Measurements from ENCODE around the gene EPS8L1. TPM values are rescaled to one million over a fixed set of nuclear protein-coding genes. Genes with fewer than 3 reads are reported as not detected.

Gene EPS8L1
- total RNA-seq, 1 donor from 2014 or later, result 0.58 TPM

GRCh38 chr19:55113570-55114039 is 37.9 kb downstream of the EPS8L1 start:
- DNase-seq (ENCODE audit: low spot score), result no peak

- no peak for DNase-seq (ENCODE audit: low spot score)
Measured at GRCh38 chr19:55114566-55115145, 39.0 kb downstream of the EPS8L1 start.

DNA sequence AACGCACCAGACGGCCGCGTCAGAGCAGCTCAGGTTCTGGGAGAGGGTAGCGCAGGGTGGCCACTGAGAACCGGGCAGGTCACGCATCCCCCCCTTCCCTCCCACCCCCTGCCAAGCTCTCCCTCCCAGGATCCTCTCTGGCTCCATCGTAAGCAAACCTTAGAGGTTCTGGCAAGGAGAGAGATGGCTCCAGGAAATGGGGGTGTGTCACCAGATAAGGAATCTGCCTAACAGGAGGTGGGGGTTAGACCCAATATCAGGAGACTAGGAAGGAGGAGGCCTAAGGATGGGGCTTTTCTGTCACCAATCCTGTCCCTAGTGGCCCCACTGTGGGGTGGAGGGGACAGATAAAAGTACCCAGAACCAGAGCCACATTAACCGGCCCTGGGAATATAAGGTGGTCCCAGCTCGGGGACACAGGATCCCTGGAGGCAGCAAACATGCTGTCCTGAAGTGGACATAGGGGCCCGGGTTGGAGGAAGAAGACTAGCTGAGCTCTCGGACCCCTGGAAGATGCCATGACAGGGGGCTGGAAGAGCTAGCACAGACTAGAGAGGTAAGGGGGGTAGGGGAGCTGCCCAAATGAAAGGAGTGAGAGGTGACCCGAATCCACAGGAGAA is 39.9 kb downstream of the EPS8L1 start:
- no peak for DNase-seq (ENCODE audit: low spot score)

DNA sequence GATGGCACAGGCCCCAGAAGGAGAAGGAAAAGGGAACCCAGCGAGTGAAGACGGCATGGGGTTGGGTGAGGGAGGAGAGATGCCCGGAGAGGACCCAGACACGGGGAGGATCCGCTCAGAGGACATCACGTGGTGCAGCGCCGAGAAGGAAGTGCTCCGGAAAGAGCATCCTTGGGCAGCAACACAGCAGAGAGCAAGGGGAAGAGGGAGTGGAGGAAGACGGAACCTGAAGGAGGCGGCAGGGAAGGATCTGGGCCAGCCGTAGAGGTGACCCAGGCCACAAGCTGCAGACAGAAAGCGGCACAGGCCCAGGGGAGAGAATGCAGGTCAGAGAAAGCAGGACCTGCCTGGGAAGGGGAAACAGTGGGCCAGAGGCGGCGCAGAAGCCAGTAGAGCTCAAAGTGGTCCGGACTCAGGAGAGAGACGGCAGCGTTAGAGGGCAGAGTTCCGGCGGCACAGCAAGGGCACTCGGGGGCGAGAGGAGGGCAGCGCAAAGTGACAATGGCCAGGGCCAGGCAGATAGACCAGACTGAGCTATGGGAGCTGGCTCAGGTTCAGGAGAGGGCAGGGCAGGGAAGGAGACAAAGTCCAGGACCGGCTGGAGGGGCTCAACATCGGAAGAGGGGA is 40.7 kb downstream of the EPS8L1 start:
- DNase-seq (ENCODE audit: low spot score), result no peak

- no peak for DNase-seq (ENCODE audit: low spot score)
Measured at GRCh38 chr19:55116859-55117662, 41.4 kb downstream of the EPS8L1 start, which contains the start of gene PPP1R12C. PPP1R12C (minus strand) TSS chr19:55117637; CDS start chr19:55117543, 94 bp downstream.

GRCh38 chr19:55117663-55118391 is 42.2 kb downstream of the EPS8L1 start:
- DNase-seq (ENCODE audit: low spot score), result peak; percentile 99

- no peak for DNase-seq (ENCODE audit: low spot score)
Measured at GRCh38 chr19:55118401-55118991, 42.8 kb downstream of the EPS8L1 start.

GRCh38 chr19:55119053-55119452 is 43.4 kb downstream of the EPS8L1 start:
- no peak for DNase-seq (ENCODE audit: low spot score)

- no peak for DNase-seq (ENCODE audit: low spot score)
Measured at GRCh38 chr19:55131421-55131820, 55.8 kb downstream of the EPS8L1 start.

DNA sequence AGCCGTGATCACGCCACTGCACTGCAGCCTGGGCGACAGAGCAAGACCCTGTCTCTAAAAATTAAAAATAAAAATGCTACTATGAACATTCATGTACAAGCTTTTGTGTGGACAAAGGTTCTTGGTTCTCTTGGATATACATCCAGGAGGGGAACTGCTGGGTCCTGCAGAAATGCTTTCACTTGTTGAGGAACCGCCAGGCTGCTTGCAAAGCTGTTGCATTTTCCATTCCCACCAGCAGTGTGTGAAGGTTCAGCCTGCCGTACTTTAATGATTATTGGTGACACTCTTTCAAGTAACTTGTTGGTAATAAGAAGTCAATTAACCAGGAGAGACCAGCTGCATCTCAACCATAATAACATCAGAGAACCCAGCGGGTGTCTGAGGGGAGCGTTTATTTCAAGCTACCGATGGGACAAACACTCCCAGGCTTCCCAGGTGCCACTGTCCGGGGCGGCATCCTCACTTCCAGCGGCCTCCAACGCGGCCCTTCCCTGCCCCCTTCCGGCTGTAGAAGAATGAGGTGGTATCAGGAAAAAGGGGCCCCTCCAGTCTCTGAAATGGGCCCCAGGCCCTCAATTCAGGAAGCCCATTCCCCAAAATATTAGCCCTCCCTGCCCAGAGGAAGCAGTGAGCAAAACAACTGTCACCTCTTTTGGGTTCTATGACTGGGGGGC is 56.9 kb downstream of the EPS8L1 start:
- DNase-seq (ENCODE audit: low spot score), result no peak

DNA sequence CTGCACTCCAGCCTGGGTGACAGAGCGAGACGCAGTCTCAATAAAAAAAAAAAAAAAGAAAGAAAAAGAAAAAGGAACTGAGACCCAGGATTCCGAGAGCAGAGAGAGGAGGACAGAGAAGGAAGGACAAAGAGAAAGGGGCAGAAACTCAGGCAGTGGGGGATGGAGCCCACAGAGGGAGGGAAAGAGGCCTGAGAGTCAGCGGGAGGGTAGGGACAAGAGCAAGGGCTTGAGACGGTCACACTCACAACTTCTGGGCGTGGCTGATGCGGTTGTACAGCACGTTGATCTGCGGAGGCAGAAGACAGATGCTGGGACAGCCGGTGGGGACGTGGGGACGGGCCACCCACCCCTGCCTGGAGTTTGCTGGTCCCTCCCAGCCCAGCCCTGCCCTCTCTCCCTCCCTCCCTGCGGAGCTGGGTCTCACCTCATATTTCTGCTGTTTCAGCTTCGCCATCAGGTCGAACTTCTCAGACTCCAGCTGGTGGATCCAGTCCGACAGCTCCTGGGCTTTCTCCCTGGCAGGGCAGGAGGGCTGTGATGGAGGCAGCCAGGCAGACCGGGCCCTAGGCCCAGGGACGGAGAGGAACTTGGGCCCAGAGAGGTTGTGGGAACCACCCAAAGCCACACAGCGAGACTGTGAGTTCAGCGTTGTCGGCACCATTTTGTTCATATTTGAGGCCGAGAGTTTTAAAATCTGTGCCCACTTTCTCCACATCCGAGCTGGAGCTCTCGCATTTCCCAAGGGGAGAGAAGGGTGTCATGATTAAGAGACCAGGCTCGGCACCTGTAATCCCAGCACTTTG is 58.2 kb downstream of the EPS8L1 start:
- no peak for DNase-seq (ENCODE audit: low spot score)

DNA sequence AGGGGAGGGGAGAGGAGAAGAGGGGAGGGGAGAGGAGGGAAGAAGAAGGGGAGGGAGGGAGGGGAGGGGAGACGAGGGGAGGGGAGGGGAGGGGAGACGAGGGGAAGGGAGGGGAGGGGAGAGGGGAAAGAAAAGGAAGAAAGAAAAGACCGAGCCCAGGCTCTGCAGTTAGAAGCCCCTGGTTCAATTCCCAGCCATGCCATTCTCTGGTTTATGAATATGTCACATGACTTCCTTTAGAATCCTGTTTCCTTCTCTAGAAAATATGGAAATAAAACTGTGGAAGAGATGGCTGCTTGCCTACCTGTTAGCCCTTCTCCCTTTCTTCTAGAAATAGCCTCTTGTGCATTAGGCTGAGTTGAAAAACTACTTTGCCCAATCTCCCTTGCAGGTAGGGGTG is 59.1 kb downstream of the EPS8L1 start:
- no peak for DNase-seq (ENCODE audit: low spot score)

DNA sequence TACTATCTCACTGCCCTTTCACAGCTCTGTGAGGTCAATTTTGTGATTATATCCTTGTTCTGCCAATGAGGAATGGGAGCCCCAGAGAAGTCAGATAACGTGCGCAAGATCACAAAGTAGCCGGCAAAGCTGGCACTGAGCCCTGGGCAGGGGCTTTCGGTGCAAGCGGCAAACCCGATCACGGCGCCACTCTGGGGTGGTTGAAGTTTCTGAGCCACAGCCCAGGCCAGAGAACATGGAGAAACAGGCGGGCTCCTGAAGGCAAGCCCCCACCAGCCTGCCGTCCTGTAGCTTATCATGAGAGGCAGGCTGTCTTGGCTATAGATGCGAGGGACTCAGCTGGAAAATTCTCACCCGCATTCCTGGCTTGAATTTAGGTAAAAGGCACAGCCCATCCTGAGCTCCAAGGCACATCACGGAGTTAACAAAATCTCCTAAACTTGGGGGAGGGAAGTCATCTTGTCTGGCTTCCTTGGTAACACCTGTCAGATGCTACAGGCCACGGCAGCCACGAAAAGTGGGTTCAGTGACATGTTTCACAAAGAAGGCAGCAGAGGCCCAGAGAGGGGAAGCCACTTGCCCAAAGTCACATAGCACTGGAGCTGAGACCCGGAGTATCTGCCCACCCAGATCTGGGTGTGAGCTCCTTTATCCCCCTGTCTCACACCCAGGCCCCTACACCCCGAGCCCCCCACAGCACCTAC is 60.9 kb downstream of the EPS8L1 start:
- no peak for DNase-seq (ENCODE audit: low spot score)

Small RNAs within 50 kb of the gene (microRNA-seq; reads per million reads assigned to microRNA genes)
- gene MIR7975 (ENCODE audit: borderline number of aligned reads), result not detected

Other genes with a start within 250 kb of the EPS8L1 start
- not detected for gene KIR2DS4, start 243.2 kb upstream of the EPS8L1 start, total RNA-seq
- gene KIR3DL2, start 225.4 kb upstream of the EPS8L1 start, total RNA-seq, result not detected
- gene FCAR, start 201.6 kb upstream of the EPS8L1 start, total RNA-seq, result 16.3 TPM
- 0.51 TPM for gene NCR1, start 169.7 kb upstream of the EPS8L1 start, total RNA-seq
- gene NLRP7, start 128.3 kb upstream of the EPS8L1 start, total RNA-seq, result not detected
- 0.55 TPM for gene NLRP2, start 109.5 kb upstream of the EPS8L1 start, total RNA-seq
- 0.19 TPM for gene GP6, start 37.6 kb upstream of the EPS8L1 start, total RNA-seq
- 8.2 TPM for gene RDH13, start 12.7 kb upstream of the EPS8L1 start, total RNA-seq
- 130 TPM for gene PPP1R12C, start 41.8 kb downstream of the EPS8L1 start, total RNA-seq
- gene TNNT1, start 73.3 kb downstream of the EPS8L1 start, total RNA-seq, result not detected
- gene TNNI3, start 81.9 kb downstream of the EPS8L1 start, total RNA-seq, result not detected
- 0.48 TPM for gene DNAAF3, start 90.7 kb downstream of the EPS8L1 start, total RNA-seq
- not detected for gene SYT5, start 104.4 kb downstream of the EPS8L1 start, total RNA-seq
- gene PTPRH, start 133.6 kb downstream of the EPS8L1 start, total RNA-seq, result 1.00 TPM
- 1.6 TPM for gene TMEM86B, start 152.9 kb downstream of the EPS8L1 start, total RNA-seq
- gene PPP6R1, start 183.1 kb downstream of the EPS8L1 start, total RNA-seq, result 49.4 TPM
- gene HSPBP1, start 204.2 kb downstream of the EPS8L1 start, total RNA-seq, result 20.2 TPM
- 1.2 TPM for gene BRSK1, start 208.1 kb downstream of the EPS8L1 start, total RNA-seq
- 7.1 TPM for gene TMEM150B, start 249.5 kb downstream of the EPS8L1 start, total RNA-seq